GM18505 (cell line): ENCODE results near the gene SLC12A6.

ENCODE experiments used
- ATAC-seq: cut with Tn5 transposase; IDR thresholded peaks from one replicate; pipeline ENCODE4 v1.9.1; 2021; ENCODE audit not compliant: unreplicated experiment
- POLR2A ChIP-seq: IDR thresholded peaks from 4 replicates; pipeline ENCODE4 v1.6.1; 2011; ENCODE audit warnings: borderline replicate concordance; ENCODE audit not compliant: insufficient read depth, insufficient read length; ENCODE audit errors: extremely low read depth

The SLC12A6 gene

DNA sequence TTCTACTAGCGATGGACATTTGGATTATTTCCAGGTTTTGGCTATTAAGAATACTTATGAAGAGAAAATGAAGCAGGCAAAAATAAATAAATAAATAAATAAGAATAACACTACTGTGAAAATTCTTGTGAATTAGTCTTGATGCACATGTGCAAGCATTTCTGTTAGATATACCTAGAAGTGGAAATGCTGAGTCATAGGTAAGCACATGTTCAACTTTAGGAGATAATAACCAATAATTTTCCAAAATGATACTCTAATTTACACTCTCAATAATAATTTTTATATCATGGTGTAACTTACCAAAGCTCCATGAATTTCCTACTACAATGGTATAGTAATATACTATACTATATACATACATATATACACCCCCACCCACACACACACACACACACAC lies 89.4 kb downstream of the SLC12A6 start:
- TF ChIP-seq POLR2A: no peak
- ATAC-seq: no peak

DNA sequence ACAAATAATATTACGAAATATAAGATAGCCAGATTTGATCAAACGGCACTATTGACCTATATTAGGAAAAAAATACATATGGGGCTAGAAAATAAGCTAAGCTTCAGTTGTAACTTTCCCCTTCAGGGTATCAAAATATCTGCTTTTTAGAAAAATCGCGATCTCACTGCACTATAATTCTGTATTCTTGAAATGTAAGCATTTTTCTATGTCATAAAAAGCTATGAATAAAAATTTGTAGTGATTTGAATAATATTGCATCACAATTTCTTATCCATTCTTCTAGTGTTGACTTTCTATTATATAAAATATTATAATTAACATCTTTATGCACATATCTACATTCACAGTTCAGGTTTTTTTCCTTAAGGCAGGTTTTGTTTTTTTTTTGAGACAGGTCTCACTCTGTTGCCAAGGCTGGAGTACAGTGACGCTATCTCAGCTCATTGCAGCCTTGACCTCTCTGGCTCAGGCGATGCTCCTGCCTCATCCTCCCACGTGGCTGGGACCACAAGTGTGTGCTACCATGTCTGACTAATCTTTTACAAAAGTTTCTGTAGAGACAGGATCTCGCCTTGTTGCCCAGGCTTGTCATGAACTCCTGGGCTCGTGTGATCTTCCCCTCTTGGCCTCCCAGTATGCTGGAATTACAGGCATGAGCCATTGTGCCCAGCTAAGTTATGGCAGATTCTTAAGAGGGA lies 91.2 kb downstream of the SLC12A6 start:
- TF ChIP-seq POLR2A: no peak
- no peak for ATAC-seq

DNA sequence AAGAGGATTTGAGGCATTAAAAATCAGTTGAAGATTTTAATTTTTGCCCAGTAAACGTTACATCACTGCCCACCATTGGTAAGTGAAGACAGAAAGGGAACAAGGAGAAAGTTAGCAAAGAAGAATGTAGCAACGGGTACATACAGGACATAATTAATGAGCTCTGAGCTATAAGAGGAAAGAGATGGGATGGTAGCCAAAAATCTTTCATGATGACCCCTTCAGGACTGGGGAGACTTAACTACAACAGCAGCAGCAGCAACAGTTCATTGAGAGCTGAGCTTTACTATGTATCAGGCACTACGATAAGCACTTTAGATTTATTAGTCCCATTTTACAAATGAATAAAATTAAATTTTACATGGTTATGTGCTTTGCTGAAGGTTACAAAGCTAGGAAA lies 94.4 kb downstream of the SLC12A6 start:
- ATAC-seq: no peak
- no peak for TF ChIP-seq POLR2A

DNA sequence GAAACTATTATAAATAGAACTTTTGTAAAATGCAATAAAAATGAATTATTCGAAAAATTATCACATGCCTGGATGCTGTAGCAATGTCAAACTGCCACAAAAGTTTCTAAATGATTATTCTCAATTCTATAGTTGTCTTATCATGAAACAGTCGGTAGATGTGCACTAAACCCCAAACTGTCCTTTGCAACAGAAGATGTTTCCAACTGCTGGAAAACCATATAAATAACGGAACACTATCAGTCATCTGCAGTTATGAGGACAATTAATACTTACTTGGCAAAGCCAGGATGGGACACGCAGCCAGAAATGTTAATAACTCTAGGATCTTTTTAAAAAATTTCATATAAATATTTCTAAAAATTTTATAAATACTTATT lies 95.3 kb downstream of the SLC12A6 start:
- ATAC-seq: no peak
- TF ChIP-seq POLR2A: no peak

- no peak for ATAC-seq
- no peak for TF ChIP-seq POLR2A
Measured at GRCh38 chr15:34241376-34242330, 95.9 kb downstream of the SLC12A6 start.

- ATAC-seq: no peak
- TF ChIP-seq POLR2A: no peak
Measured at GRCh38 chr15:34240537-34240936, 97.0 kb downstream of the SLC12A6 start.

- no peak for TF ChIP-seq POLR2A
- ATAC-seq: no peak
Measured at GRCh38 chr15:34239151-34239808, 98.3 kb downstream of the SLC12A6 start.

DNA sequence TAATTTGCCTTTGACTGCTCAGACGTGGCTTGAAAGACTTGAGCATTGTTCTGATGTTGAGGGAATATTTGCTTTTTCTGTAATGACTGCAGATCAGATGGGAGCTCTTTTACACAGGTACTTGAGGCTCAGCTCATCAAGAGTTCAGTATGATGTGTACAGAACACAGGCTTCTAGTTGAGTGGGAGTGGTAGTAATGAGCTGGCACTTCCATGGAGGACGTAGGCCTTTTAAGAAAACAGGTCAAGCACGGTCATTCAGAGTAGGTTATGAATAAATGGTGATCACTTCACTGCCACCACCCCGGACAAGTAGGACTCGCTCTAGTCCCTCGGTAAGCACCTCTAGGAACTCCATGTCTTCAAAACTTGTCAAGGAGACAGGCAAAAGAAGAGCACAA lies 104.0 kb downstream of the SLC12A6 start:
- no peak for TF ChIP-seq POLR2A
- ATAC-seq: no peak

GRCh38 chr15:34223904-34224596 lies 113.5 kb downstream of the SLC12A6 start:
- no peak for ATAC-seq

GRCh38 chr15:34217587-34218225 lies 119.9 kb downstream of the SLC12A6 start:
- no peak for ATAC-seq
- TF ChIP-seq POLR2A: no peak

More at GRCh38 chr15:34223904-34224596, 113.5 kb downstream of the SLC12A6 start:
- no peak for TF ChIP-seq POLR2A

GRCh38 chr15:34216527-34217270 lies 120.9 kb downstream of the SLC12A6 start:
- no peak for ATAC-seq
- TF ChIP-seq POLR2A: no peak

DNA sequence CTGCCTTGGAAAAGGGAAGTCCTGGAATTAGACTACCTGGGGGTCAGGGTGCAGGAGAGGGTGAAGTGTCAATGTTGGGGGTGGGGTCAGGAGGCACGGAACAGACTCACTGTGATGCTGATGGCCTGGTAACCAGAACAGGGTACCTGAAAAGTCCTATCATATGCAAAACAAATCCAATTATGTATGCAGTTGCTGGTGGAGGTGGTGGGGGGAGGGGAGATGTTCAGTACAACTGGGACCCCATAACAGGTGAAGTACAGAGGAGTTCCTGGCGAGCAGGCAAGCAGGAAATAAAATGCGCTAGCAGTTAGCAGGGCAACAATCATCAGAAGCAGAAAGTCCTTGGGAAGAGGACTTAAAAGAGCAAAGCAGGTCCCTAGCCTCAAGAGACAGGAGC lies 123.4 kb downstream of the SLC12A6 start:
- TF ChIP-seq POLR2A: no peak
- no peak for ATAC-seq
